ENCODE measurements around the gene CLPTM1L. TPM values are rescaled to one million over a fixed set of nuclear protein-coding genes. Genes with fewer than 3 reads are reported as not detected.
A peak's percentile ranks its signal among the peaks of the same experiment; 100 is the strongest.

The CLPTM1L gene
- total and polyA plus RNA-seq, 8 donors = 60.8 to 202 (median 117) TPM

- intact Hi-C loops (cut with DNase I; ENCODE audit: low total_unique reads) = no loop called here
- Histone ChIP-seq H3K4me1 (peaks cover 19 to 49% (median 43%) of the 10 kb centered on the region in 4 donors), H3K4me3 (peak overlapping the region in 1 of 4 donors; percentile 36), H3K27me3 (no peaks in the 10 kb centered on the region), H3K27ac (peak overlapping the region; percentile 76 to 91 (median 88)), H3K36me3 (peaks cover 35 to 50% (median 47%) of the 10 kb centered on the region in 4 donors), H3K9me3 (no peaks in the 10 kb centered on the region)
- no peak for DNase-seq
- no peak for TF ChIP-seq POLR2A (IDR thresholded peaks at IDR 0.05)
- TF ChIP-seq POLR2AphosphoS5 (IDR thresholded peaks at IDR 0.05) = no peak
- TF ChIP-seq, protein P1, sequence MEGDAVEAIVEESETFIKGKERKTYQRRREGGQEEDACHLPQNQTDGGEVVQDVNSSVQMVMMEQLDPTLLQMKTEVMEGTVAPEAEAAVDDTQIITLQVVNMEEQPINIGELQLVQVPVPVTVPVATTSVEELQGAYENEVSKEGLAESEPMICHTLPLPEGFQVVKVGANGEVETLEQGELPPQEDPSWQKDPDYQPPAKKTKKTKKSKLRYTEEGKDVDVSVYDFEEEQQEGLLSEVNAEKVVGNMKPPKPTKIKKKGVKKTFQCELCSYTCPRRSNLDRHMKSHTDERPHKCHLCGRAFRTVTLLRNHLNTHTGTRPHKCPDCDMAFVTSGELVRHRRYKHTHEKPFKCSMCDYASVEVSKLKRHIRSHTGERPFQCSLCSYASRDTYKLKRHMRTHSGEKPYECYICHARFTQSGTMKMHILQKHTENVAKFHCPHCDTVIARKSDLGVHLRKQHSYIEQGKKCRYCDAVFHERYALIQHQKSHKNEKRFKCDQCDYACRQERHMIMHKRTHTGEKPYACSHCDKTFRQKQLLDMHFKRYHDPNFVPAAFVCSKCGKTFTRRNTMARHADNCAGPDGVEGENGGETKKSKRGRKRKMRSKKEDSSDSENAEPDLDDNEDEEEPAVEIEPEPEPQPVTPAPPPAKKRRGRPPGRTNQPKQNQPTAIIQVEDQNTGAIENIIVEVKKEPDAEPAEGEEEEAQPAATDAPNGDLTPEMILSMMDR (IDR thresholded peaks at IDR 0.05) = no peak
- TF ChIP-seq EP300 (IDR thresholded peaks at IDR 0.05) = no peak
- 26 to 47% (median 35%) methylated on average over 15 to 17 of the region's 17 CpGs for WGBS, 5 donors
These were observed 28.1 kb downstream of the CLPTM1L start for GRCh38 chr5:1316588-1317340.

DNA sequence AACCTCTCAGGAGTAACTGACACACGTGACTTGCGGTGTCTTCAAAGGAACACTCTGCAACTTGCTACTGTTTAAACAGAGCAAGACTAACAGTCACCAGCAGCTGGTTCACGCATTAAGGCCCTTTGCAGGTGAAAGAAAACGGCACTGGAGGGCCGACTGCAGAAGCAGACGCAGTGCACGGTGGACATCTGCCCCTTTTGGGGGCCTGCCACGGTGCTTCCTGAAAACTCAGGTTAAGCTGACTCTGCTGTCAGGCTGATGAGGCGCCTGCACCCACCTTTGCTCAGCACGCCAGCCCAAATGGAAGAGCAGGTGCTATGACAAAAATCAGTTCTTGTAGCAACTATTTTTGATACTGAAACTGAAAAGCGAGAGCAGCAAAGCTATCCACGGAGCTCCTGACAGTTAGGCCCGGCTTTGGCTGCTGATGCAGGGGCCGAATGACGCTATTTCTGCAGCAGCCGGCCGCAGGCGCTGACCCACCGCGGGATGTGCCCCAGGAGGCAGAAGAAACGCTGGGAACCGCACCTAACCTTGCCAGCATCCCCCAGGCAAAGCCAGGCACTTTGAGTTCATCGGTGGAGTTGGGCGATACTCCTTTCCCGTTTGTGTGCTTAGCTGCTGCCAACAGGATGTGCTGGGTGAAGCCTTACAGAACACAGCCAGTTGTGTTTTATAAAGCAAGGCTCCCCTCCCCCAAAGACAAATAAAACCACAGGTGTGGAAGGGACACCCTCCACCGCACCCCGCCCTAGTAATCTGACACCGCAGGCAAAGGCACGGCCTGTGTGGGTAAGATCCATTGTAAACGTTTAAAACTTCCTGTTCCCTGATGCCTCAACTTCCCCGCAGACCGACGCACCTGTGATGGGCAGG is 29.0 kb downstream of the CLPTM1L start:
- WGBS, 5 donors = 5 to 14% (median 12%) methylated on average over 30 to 33 of the region's 33 CpGs
- Histone ChIP-seq H3K27me3 (peaks cover 0 to 8% (median 0%) of the 10 kb centered on the region in 3 donors), H3K36me3 (peaks cover 27 to 42% (median 39%) of the 10 kb centered on the region in 4 donors), H3K4me3 (peak overlapping the region; percentile 14 to 36 (median 28)), H3K27ac (peak overlapping the region; percentile 76 to 91 (median 88)), H3K9me3 (peaks cover 0 to 4% (median 2%) of the 10 kb centered on the region in 4 donors), H3K4me1 (peaks cover 19 to 49% (median 43%) of the 10 kb centered on the region in 4 donors)
- DNase-seq = peak; percentile 88 to 95
- TF ChIP-seq, protein P1 (IDR thresholded peaks at IDR 0.05) = peak in 1 of 7 experiments; percentile 20
- TF ChIP-seq POLR2A (IDR thresholded peaks at IDR 0.05) (no peak), POLR2AphosphoS5 (IDR thresholded peaks at IDR 0.05) (peak; percentile 46 to 88 (median 82)), EP300 (IDR thresholded peaks at IDR 0.05) (no peak)
- intact Hi-C loops (cut with DNase I; ENCODE audit: low total_unique reads) = no loop called here

GRCh38 chr5:1315018-1315708 is 29.7 kb downstream of the CLPTM1L start:
- Histone ChIP-seq H3K9me3 (peaks cover 0 to 4% (median 2%) of the 10 kb centered on the region in 4 donors), H3K27me3 (peaks cover 0 to 11% (median 0%) of the 10 kb centered on the region in 3 donors), H3K4me1 (peaks cover 19 to 47% (median 38%) of the 10 kb centered on the region in 4 donors), H3K4me3 (peak overlapping the region in 1 of 4 donors; percentile 36), H3K36me3 (peaks cover 20 to 34% (median 31%) of the 10 kb centered on the region in 4 donors), H3K27ac (peak overlapping the region; percentile 76 to 91 (median 88))
- WGBS, 5 donors = 48 to 65% (median 53%) methylated on average over 12 to 13 of the region's 13 CpGs
- intact Hi-C loops (cut with DNase I; ENCODE audit: low total_unique reads) = no loop called here
- TF ChIP-seq EP300 (IDR thresholded peaks at IDR 0.05) (no peak), POLR2AphosphoS5 (IDR thresholded peaks at IDR 0.05) (no peak), POLR2A (IDR thresholded peaks at IDR 0.05) (no peak)
- TF ChIP-seq, protein P1 (IDR thresholded peaks at IDR 0.05) = no peak
- DNase-seq = peak in 1 of 2 donors; percentile 16

Data from stomach (tissue), 9 donors.